ENCODE results near the gene CCDC9B. TPM values are rescaled to one million over a fixed set of nuclear protein-coding genes. Genes with fewer than 3 reads are reported as not detected.

CCDC9B gene
- total RNA-seq, 1 experiment from 2014 or later = 56.1 TPM

GRCh38 chr15:40361640-40362039, 20.9 kb upstream of the CCDC9B start:
- POLR2A ChIA-PET (ENCODE audit: unreplicated experiment) = no interaction called here
- H3K79me2 ChIP-seq (ENCODE audit: low read length) = no peaks in the 10 kb centered on the region
- TF ChIP-seq EZH2phosphoT487 (IDR thresholded peaks at IDR 0.05; ENCODE audit: borderline replicate concordance, low read length) = no peak
- TF ChIP-seq EZH2 (IDR thresholded peaks at IDR 0.05; ENCODE audit: low read length, unreplicated experiment) = no peak
- no peak for TF ChIP-seq CTCF (conservative IDR thresholded peaks at IDR 0.05; ENCODE audit: low read depth, low read length)
- H4K20me1 ChIP-seq (ENCODE audit: low read length) = no peaks in the 10 kb centered on the region
- peaks cover 8% of the 10 kb centered on the region; the same call in 1 of the 2 replicates for H3K4me1 ChIP-seq (ENCODE audit: insufficient read depth, low read length)
- H3K9me2 ChIP-seq (replicated peaks; ENCODE audit: low read length) = no peaks in the 10 kb centered on the region
- H3K36me3 ChIP-seq (ENCODE audit: low read depth, low read length) = no peaks in the 10 kb centered on the region
- no TSS peak for BruUV-seq (replicated peaks)
- no peak overlapping the region for H3K9ac ChIP-seq (ENCODE audit: low read length)
- H3K4me2 ChIP-seq (ENCODE audit: low read length) = no peak overlapping the region
- DNase-seq (no peak), ATAC-seq (no peak)
- CTCF ChIA-PET = no interaction called here
- H2AFZ ChIP-seq (ENCODE audit: low read length) = no peak overlapping the region
- H3F3A ChIP-seq (ENCODE audit: low read length, unreplicated experiment) = no peaks in the 10 kb centered on the region
- no peaks in the 10 kb centered on the region for H3K9me3 ChIP-seq (ENCODE audit: low read length)
- H3K27ac ChIP-seq (ENCODE audit: low read length) = no peak overlapping the region
- no peak overlapping the region for H3K4me3 ChIP-seq (ENCODE audit: low read length)
- no peaks in the 10 kb centered on the region for H3K27me3 ChIP-seq (ENCODE audit: low read length)
- intact Hi-C loops (cut with micrococcal nuclease) = no loop called here

GRCh38 chr15:40360015-40360414, 19.3 kb upstream of the CCDC9B start:
- no peak overlapping the region for H3K4me2 ChIP-seq (ENCODE audit: low read length)
- peaks cover 8% of the 10 kb centered on the region; the same call in 1 of the 2 replicates for H3K4me1 ChIP-seq (ENCODE audit: insufficient read depth, low read length)
- H3K27me3 ChIP-seq (ENCODE audit: low read length) = no peaks in the 10 kb centered on the region
- no peaks in the 10 kb centered on the region for H3K79me2 ChIP-seq (ENCODE audit: low read length)
- H3K9me2 ChIP-seq (replicated peaks; ENCODE audit: low read length) = no peaks in the 10 kb centered on the region
- H4K20me1 ChIP-seq (ENCODE audit: low read length) = no peaks in the 10 kb centered on the region
- H3F3A ChIP-seq (ENCODE audit: low read length, unreplicated experiment) = no peaks in the 10 kb centered on the region
- intact Hi-C loops (cut with micrococcal nuclease) = no loop called here
- ATAC-seq = no peak
- H3K36me3 ChIP-seq (ENCODE audit: low read depth, low read length) = no peaks in the 10 kb centered on the region
- no peak overlapping the region for H3K27ac ChIP-seq (ENCODE audit: low read length)
- no peak overlapping the region for H3K4me3 ChIP-seq (ENCODE audit: low read length)
- no peak overlapping the region for H3K9ac ChIP-seq (ENCODE audit: low read length)
- no peak for TF ChIP-seq CTCF (conservative IDR thresholded peaks at IDR 0.05; ENCODE audit: low read depth, low read length)
- TF ChIP-seq EZH2phosphoT487 (IDR thresholded peaks at IDR 0.05; ENCODE audit: borderline replicate concordance, low read length) = no peak
- TF ChIP-seq EZH2 (IDR thresholded peaks at IDR 0.05; ENCODE audit: low read length, unreplicated experiment) = no peak
- BruUV-seq (replicated peaks) = no TSS peak
- POLR2A ChIA-PET (ENCODE audit: unreplicated experiment) = no interaction called here
- DNase-seq = no peak
- H2AFZ ChIP-seq (ENCODE audit: low read length) = no peak overlapping the region
- no peaks in the 10 kb centered on the region for H3K9me3 ChIP-seq (ENCODE audit: low read length)
- CTCF ChIA-PET = no interaction called here

GRCh38 chr15:40358471-40359353, 18.0 kb upstream of the CCDC9B start:
- H3K27ac ChIP-seq (ENCODE audit: low read length) = no peak overlapping the region
- H3K4me2 ChIP-seq (ENCODE audit: low read length) = peak overlapping the region; percentile 83
- TF ChIP-seq EZH2 (IDR thresholded peaks at IDR 0.05; ENCODE audit: low read length, unreplicated experiment) = no peak
- TF ChIP-seq EZH2phosphoT487 (IDR thresholded peaks at IDR 0.05; ENCODE audit: borderline replicate concordance, low read length) = no peak
- 0 out of 2 replicates have a peak, but pooled peaks have one; percentile 25 for TF ChIP-seq CTCF (conservative IDR thresholded peaks at IDR 0.05; ENCODE audit: low read depth, low read length)
- no peaks in the 10 kb centered on the region for H3F3A ChIP-seq (ENCODE audit: low read length, unreplicated experiment)
- no peaks in the 10 kb centered on the region for H3K79me2 ChIP-seq (ENCODE audit: low read length)
- no peaks in the 10 kb centered on the region for H3K27me3 ChIP-seq (ENCODE audit: low read length)
- no TSS peak for BruUV-seq (replicated peaks)
- H3K9ac ChIP-seq (ENCODE audit: low read length) = no peak overlapping the region
- peaks cover 8% of the 10 kb centered on the region; the same call in 1 of the 2 replicates for H3K4me1 ChIP-seq (ENCODE audit: insufficient read depth, low read length)
- POLR2A ChIA-PET (ENCODE audit: unreplicated experiment) = no interaction called here
- CTCF ChIA-PET = no interaction called here
- H3K9me3 ChIP-seq (ENCODE audit: low read length) = no peaks in the 10 kb centered on the region
- intact Hi-C loops (cut with micrococcal nuclease) = no loop called here
- H2AFZ ChIP-seq (ENCODE audit: low read length) = peak overlapping the region; percentile 74
- H3K36me3 ChIP-seq (ENCODE audit: low read depth, low read length) = no peaks in the 10 kb centered on the region
- H3K4me3 ChIP-seq (ENCODE audit: low read length) = peak overlapping the region; percentile 65
- DNase-seq (peak; percentile 27), ATAC-seq (peak; percentile 37)
- no peaks in the 10 kb centered on the region for H3K9me2 ChIP-seq (replicated peaks; ENCODE audit: low read length)
- H4K20me1 ChIP-seq (ENCODE audit: low read length) = no peaks in the 10 kb centered on the region
